Endodermal cell (in vitro differentiated cells): ENCODE results near the gene IL17RA. TPM values are rescaled to one million over a fixed set of nuclear protein-coding genes. Genes with fewer than 3 reads are reported as not detected.

ENCODE experiments used
- DNase-seq: peaks from one replicate; pipeline ENCODE4 v3.0.0-alpha.2; 2017
- H3K27ac ChIP-seq: 2 replicates; pipeline ENCODE4 v1.5.1; 2013; ENCODE audit warnings: mild to moderate bottlenecking, low read depth, low read length, moderate library complexity
- H3K27me3 ChIP-seq: 2 replicates; pipeline ENCODE4 v1.6.1; 2013; ENCODE audit warnings: mild to moderate bottlenecking, low read length, moderate library complexity; ENCODE audit not compliant: insufficient read depth, control insufficient read depth, poor library complexity, severe bottlenecking
- H3K36me3 ChIP-seq: 2 replicates; pipeline ENCODE4 v1.7.0; 2013; ENCODE audit warnings: mild to moderate bottlenecking, low read length, moderate library complexity; ENCODE audit not compliant: control insufficient read depth, insufficient read depth
- H3K4me1 ChIP-seq: one replicate; pipeline ENCODE4 v1.7.0; 2013; ENCODE audit warnings: low read length; ENCODE audit not compliant: control insufficient read depth, insufficient read depth
- H3K4me3 ChIP-seq: 2 replicates; pipeline ENCODE4 v1.5.1; 2013; ENCODE audit warnings: mild to moderate bottlenecking, low read length, moderate library complexity
- H3K9ac ChIP-seq: 2 replicates; pipeline ENCODE4 v1.6.1; 2013; ENCODE audit warnings: mild to moderate bottlenecking, low read length, moderate library complexity; ENCODE audit not compliant: poor library complexity, severe bottlenecking; ENCODE audit errors: extremely low read depth
- H3K9me3 ChIP-seq: 2 replicates; pipeline ENCODE4 v1.6.1; 2013; ENCODE audit warnings: mild to moderate bottlenecking, low read length, moderate library complexity; ENCODE audit not compliant: control insufficient read depth
- H3K27ac Mint-ChIP-seq: 2 replicates; pipeline ENCODE4 v1.8.0; 2020; ENCODE audit warnings: mixed read lengths
- H3K27me3 Mint-ChIP-seq: 2 replicates; pipeline ENCODE4 v1.8.0; 2021; ENCODE audit warnings: mild to moderate bottlenecking, mixed read lengths; ENCODE audit not compliant: insufficient read depth
- H3K36me3 Mint-ChIP-seq: 2 replicates; pipeline ENCODE4 v1.8.0; 2020; ENCODE audit warnings: low read depth, mixed read lengths
- H3K4me1 Mint-ChIP-seq: 2 replicates; pipeline ENCODE4 v1.8.0; 2020; ENCODE audit warnings: mixed read lengths
- H3K4me3 Mint-ChIP-seq: 2 replicates; pipeline ENCODE4 v1.8.0; 2020; ENCODE audit warnings: mild to moderate bottlenecking, moderate library complexity, mixed read lengths
- H3K9me3 Mint-ChIP-seq: 2 replicates; pipeline ENCODE4 v1.8.0; 2020; ENCODE audit warnings: mild to moderate bottlenecking, mixed read lengths
- WGBS, 2 experiments: methylation state at CpG; one replicate each; pipeline versions ENCODE4 v1.1.5 to v1.1.7; 2013; ENCODE audit warnings: missing lambda C conversion rate in 2 of 2, mixed read lengths in 1 of 2; ENCODE audit not compliant: insufficient coverage in 1 of 2, insufficient read length in 1 of 2; 5-methylcytosine and 5-hydroxymethylcytosine counted together
- total RNA-seq, 2 donors: library from RNA; stranded (reverse); fragmentation: NEBNext Ultra II Directional in 1 of 2; extraction: Animal tissue kit (Norgen Biotek cat#: 25700) in 1 of 2; gene quantifications; 2 replicates in 1 of 2; 3 replicates in 1 of 2; pipeline ENCODE4 v1.2.1, GENCODE V29; 2021
- TF ChIP-seq, protein P1 (sequence below): fragments of 200-600 bp; sonication (generic); conservative IDR thresholded peaks from 2 replicates; pipeline ENCODE4 v1.5.0; 2021; ENCODE audit warnings: antibody characterized with exemption, mild to moderate bottlenecking

IL17RA gene
- total RNA-seq, 2 donors from 2014 or later = 14.8 to 16.0 TPM

- no peak overlapping the region for H3K9ac ChIP-seq
- DNase-seq = no peak
- H3K9me3 ChIP-seq = no peaks in the 10 kb centered on the region
- Mint-ChIP-seq H3K27me3 (no peaks in the 10 kb centered on the region), H3K4me3 (no peak overlapping the region), H3K36me3 (peaks cover 2% of the 10 kb centered on the region), H3K27ac (no peak overlapping the region), H3K9me3 (no peaks in the 10 kb centered on the region), H3K4me1 (peaks cover 13% of the 10 kb centered on the region)
- H3K4me1 ChIP-seq = no peaks in the 10 kb centered on the region
- H3K27me3 ChIP-seq = no peaks in the 10 kb centered on the region
- WGBS, 2 experiments = 90 to 92% methylated on average over 2 to 3 of the region's 3 CpGs
- TF ChIP-seq, protein P1, sequence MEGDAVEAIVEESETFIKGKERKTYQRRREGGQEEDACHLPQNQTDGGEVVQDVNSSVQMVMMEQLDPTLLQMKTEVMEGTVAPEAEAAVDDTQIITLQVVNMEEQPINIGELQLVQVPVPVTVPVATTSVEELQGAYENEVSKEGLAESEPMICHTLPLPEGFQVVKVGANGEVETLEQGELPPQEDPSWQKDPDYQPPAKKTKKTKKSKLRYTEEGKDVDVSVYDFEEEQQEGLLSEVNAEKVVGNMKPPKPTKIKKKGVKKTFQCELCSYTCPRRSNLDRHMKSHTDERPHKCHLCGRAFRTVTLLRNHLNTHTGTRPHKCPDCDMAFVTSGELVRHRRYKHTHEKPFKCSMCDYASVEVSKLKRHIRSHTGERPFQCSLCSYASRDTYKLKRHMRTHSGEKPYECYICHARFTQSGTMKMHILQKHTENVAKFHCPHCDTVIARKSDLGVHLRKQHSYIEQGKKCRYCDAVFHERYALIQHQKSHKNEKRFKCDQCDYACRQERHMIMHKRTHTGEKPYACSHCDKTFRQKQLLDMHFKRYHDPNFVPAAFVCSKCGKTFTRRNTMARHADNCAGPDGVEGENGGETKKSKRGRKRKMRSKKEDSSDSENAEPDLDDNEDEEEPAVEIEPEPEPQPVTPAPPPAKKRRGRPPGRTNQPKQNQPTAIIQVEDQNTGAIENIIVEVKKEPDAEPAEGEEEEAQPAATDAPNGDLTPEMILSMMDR = no peak
- no peak overlapping the region for H3K27ac ChIP-seq
- H3K4me3 ChIP-seq = no peak overlapping the region
- H3K36me3 ChIP-seq = peaks cover 7% of the 10 kb centered on the region
Observed at GRCh38 chr22:17155941-17156340, 71.1 kb downstream of the IL17RA start.

DNA sequence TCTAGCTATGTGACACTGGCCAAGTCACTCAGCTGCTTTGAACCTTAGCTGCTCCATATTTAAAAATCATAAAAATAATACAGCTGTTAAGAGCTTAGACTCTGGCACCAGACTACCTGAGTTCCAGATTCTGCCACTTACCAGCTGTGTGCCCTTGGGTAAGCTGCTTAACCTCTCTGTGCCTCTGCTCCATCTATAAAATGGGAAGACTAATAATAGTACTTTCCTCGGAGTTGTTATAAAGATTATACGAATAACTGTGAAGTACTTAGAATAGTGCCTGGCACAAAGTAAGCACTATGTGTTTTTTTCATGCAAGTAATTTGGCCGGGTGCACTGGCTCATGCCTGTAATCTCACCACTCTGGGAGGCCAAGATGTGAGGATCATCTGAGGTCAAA lies 72.9 kb downstream of the IL17RA start:
- Mint-ChIP-seq H3K4me1 (peaks cover 8% of the 10 kb centered on the region), H3K9me3 (no peaks in the 10 kb centered on the region), H3K27ac (no peak overlapping the region), H3K4me3 (peak overlapping the region; percentile 69), H3K27me3 (no peaks in the 10 kb centered on the region), H3K36me3 (peaks cover 2% of the 10 kb centered on the region)
- no peak for DNase-seq
- no peaks in the 10 kb centered on the region for H3K27me3 ChIP-seq
- TF ChIP-seq, protein P1 = no peak
- H3K36me3 ChIP-seq = peaks cover 7% of the 10 kb centered on the region
- no peak overlapping the region for H3K9ac ChIP-seq
- 89 to 95% methylated on average over 2 to 3 of the region's 3 CpGs for WGBS, 2 experiments
- H3K4me1 ChIP-seq = no peaks in the 10 kb centered on the region
- no peak overlapping the region for H3K27ac ChIP-seq
- peak overlapping the region; percentile 86 for H3K4me3 ChIP-seq
- no peaks in the 10 kb centered on the region for H3K9me3 ChIP-seq

DNA sequence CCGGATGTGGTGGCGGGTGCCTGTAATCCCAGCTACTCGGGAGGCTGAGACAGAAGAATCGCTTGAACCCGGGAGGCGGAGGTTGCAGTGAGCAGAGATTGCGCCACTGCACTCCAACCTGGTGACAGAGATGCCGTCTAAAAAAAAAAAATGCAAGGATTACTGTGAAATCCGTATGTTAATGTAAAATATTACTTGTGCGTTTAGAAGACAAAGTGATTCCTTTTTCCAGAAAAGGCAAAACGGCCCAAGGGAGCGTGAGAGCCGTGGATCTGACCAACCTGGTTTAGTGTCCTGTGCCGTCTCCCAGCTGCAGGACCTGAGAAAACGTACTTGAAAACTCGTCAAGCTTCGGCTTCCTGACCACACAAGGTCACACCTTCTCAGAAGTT lies 73.4 kb downstream of the IL17RA start:
- TF ChIP-seq, protein P1 = no peak
- Mint-ChIP-seq H3K4me1 (peaks cover 8% of the 10 kb centered on the region), H3K9me3 (no peaks in the 10 kb centered on the region), H3K27me3 (no peaks in the 10 kb centered on the region), H3K36me3 (peaks cover 2% of the 10 kb centered on the region), H3K4me3 (peak overlapping the region; percentile 69), H3K27ac (peak overlapping the region; percentile 48)
- Histone ChIP-seq H3K9me3 (no peaks in the 10 kb centered on the region), H3K4me3 (peak overlapping the region; percentile 86), H3K4me1 (no peaks in the 10 kb centered on the region), H3K27me3 (no peaks in the 10 kb centered on the region), H3K36me3 (peaks cover 7% of the 10 kb centered on the region), H3K27ac (no peak overlapping the region), H3K9ac (peak overlapping the region; percentile 47)
- 68 to 70% methylated on average over 11 to 17 of the region's 17 CpGs for WGBS, 2 experiments
- DNase-seq = no peak
